IMR-90 (cell line): ENCODE measurements around the gene RBFOX1.

Source experiments
- POLR2A ChIP-seq: IDR thresholded peaks from 2 replicates; pipeline ENCODE4 v1.6.1; 2012; ENCODE audit warnings: mild to moderate bottlenecking, low read depth, low read length
- RCOR1 ChIP-seq: IDR thresholded peaks from 2 replicates; pipeline ENCODE4 v1.6.1; 2012; ENCODE audit warnings: mild to moderate bottlenecking, low read length, improper control_type of control experiment; ENCODE audit not compliant: insufficient replicate concordance
- RFX5 ChIP-seq: IDR thresholded peaks from 2 replicates; pipeline ENCODE4 v1.8.0; 2012; ENCODE audit warnings: low read depth, mild to moderate bottlenecking, low read length, moderate library complexity
- SMC3 ChIP-seq: fragments of 150-350 bp; IDR thresholded peaks from 2 replicates; pipeline ENCODE4 v1.6.1; 2016; ENCODE audit warnings: low read depth, mild to moderate bottlenecking, antibody characterized with exemption, low read length, moderate library complexity
- USF2 ChIP-seq: fragments of 150-350 bp; IDR thresholded peaks from 2 replicates; pipeline ENCODE4 v1.6.1; 2017; ENCODE audit warnings: mild to moderate bottlenecking, antibody characterized with exemption, low read length, low read depth
- TF ChIP-seq, protein P1 (sequence below): conservative IDR thresholded peaks from 2 replicates; pipeline ENCODE4 v1.5.1; 2012; ENCODE audit warnings: mild to moderate bottlenecking, low read depth, low read length, improper control_type of control experiment

- TF ChIP-seq, protein P1, sequence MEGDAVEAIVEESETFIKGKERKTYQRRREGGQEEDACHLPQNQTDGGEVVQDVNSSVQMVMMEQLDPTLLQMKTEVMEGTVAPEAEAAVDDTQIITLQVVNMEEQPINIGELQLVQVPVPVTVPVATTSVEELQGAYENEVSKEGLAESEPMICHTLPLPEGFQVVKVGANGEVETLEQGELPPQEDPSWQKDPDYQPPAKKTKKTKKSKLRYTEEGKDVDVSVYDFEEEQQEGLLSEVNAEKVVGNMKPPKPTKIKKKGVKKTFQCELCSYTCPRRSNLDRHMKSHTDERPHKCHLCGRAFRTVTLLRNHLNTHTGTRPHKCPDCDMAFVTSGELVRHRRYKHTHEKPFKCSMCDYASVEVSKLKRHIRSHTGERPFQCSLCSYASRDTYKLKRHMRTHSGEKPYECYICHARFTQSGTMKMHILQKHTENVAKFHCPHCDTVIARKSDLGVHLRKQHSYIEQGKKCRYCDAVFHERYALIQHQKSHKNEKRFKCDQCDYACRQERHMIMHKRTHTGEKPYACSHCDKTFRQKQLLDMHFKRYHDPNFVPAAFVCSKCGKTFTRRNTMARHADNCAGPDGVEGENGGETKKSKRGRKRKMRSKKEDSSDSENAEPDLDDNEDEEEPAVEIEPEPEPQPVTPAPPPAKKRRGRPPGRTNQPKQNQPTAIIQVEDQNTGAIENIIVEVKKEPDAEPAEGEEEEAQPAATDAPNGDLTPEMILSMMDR, result no peak
- TF ChIP-seq USF2, result no peak
- TF ChIP-seq SMC3, result no peak
- no peak for TF ChIP-seq RCOR1
- no peak for TF ChIP-seq POLR2A
- TF ChIP-seq RFX5, result no peak
Measured at GRCh38 chr16:7325834-7326233, 6.8 kb upstream of the RBFOX1 start.
